Activated naive CD4-positive, alpha-beta T cell treated with anti-CD3 and anti-CD28 coated beads, Interleukin-2, amount 50 U/mL, for 16 hours (primary cell): ENCODE results near the gene VGLL4.

Source experiments
- DNase-seq: peaks from one replicate; pipeline ENCODE4 v3.0.0-alpha.2; 2020

VGLL4 gene

DNA sequence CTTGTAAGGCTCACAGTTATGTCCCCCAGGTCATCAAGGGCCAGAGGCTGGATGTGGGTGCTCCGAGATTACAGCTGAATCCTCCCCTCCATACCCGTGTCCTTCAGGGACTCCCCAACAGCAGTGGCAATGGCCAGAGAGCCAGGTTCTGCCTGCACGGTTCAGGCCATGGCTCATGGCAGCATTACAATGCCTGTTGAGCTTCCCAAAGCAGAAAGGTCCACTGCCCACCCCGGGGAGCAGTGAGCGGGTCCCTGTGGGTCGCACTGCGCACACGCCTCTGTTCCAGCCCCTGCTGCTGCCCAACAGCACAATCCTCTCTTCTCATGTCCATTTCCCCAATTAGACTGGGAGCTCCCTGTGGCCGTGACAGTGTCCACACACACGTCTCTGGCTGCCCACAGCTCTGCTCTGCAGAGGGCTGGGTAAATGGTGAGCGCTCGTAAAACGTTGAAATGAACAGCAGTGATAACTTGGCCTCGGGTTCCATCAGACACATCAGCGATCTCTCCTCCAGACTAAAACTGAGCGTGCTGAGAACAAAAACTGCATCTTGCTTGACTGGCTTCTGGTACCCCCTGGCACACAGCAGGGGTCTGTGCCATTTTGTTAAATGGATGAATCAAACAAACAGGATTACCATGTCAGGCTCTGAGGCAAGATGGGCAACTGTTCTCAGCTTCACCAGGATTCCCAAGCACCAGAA lies 80.4 kb downstream of the VGLL4 start:
- no peak for DNase-seq

DNA sequence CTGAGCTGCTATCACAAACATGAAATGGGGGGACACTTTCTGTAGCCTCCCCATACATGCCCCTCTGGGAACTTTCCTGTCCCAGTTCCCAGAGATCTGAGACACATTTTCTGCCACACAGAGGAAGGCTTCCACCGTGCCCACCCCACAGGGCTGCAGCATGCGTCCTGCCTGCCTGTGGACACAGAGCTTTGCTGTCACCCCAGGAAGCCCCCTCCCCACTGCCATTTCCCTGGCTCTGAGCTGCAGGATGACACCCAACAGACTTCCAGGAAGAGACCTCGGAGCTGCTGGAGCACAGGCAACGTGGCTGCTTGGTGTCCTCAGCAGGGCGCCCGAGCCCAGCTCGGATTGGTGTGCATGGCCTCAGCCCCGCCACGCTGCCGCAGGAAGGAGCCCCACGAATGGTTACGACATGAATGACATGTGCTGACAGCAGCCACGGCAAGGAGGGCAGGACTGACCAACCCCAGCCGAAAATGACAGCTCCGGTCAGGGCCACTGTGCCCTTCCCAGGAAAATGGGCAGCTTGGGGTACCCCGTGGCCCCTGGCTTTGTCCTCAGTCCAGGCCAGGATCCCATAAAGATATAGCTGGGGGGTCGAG lies 81.3 kb downstream of the VGLL4 start:
- no peak for DNase-seq

DNA sequence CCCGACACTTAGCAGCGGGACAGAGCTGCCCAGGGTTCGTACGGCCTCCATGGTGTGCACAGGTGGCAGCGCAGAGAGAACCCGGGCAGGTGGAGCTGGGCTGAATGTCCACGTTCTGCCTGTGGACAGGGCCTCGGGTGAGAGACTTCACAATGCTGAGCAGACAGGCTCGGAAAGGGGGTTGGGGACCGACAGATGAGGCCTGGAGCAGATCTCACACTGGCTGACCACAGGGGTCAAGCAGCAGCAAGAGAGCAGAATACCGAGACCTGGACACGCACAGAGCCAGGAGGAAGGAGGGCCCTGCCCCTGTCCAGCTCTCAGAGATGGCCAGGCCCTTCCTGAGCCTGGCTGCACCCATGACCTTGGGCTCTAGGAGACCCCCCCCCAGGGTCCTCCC lies 83.0 kb downstream of the VGLL4 start:
- no peak for DNase-seq

DNA sequence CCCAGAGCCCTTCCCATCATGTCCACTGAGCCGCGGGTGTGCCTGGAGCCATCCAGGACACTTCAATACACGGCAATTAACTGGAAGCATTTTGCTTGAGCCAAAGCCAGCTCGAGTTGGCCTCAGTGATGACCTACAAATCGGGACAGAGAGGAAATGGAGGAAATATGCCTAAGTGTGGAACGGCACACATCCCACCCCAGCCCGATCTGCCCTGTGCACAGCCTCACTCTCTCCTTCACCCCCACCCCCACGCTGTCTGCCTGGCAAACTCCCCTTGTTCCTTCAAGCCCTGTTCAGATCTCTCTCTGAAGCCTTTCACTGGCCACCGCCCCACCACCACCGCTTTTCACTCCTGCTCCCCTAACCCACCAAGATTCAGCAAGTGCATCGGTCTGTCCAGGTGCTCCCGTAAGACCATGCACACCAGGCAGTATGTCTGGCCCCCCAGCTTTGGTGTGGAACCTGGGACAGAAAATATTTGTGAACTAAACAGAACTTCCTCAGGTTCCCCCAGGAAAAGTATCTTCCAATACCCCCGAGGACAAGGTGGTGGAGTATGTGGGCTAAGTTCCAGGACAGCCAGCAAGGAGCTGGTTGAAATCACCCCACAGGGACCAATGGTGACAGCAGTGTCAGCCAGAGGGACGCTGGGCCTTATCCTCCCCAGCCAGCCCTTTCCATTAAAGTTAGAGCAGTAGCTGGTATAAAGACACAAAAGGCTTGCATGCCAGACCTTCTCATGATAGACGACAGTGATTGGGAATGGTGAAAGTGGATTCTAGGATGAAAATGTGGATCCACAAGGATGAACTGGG lies 83.7 kb downstream of the VGLL4 start:
- DNase-seq = no peak

DNA sequence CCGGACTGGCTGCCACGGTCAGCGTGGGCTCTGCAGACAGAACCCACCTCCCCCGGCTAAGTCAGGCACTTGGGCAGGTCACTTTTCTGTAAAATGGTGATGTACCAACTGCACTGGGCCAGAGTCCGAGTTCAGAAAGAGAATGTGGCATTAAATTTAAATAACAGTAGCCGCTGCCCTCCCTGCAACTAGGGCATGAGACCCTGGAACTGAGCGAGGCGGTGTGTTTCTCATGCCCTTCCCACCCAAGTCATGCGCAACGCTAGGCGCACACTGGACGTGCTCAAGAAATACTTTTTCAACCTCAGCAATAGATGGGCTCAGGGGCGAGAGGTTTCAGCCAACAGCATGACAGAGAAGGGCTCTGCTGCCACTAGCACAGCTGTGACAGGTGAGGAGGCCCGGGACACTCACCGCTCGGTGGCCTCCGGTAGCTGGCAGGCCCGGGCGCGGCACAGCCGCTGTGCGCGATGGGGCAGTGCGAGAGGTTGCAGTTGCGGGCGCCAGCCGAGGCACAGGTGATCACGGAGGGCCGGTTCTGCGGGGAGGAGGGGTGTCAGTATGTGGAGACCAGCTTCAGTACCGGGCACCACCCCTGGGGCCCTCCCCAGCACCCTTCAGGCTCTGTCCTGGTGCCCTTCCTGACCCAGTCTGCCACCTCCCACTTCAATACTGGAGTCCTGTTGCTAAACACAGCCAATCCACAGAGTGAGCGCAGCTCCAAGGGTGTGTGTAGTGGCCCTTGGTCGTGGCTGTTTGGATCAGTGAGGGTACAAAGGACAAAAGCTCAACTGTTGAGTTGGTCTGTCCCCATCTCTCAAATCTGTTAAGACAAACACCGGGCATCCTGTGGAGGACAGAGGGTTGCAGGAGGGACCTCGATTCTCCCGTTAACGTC lies 84.5 kb downstream of the VGLL4 start:
- DNase-seq = no peak

DNA sequence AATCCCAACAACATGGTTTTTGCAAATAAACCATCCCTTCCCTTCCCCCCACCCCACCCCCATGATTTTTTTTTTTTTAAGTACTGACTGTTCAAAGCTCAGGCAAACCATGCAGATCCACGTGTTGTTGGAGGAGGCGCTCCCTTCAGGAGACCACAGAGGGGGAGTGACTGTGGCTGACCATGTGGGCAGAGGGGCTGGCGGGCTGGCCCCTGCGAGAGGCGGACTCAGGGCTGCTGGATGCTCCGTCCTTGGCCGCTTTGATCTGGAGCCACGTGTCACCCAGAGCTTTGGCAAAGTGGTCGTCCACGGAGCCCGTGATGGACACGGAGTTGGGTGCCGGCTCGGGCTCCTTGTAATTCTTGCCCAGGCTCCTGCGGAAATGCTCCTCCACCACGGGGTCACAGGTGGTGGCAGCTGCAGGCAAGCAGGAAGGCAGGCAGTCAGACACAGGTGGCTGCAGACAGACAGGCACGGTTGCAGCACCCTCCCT lies 85.3 kb downstream of the VGLL4 start:
- DNase-seq = no peak

DNA sequence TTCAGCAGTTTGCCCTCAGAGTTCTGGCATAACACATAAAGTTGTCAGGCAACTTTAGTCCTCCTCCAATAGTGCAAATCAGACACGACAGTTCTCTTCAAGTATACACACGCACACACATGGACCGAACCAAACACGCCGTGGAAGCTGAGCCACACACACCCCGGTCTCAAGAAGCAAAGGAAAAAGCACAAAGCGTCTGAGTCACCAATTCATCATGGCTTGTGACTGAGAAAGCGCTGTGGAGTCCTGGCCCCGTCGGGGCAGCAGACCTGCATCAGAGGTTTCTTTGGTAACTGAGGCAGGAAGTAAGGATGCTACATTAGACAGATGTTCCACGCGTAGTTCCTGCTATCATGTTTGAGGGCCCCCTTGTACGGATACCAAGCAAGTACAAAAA lies 85.7 kb downstream of the VGLL4 start:
- DNase-seq = no peak

DNA sequence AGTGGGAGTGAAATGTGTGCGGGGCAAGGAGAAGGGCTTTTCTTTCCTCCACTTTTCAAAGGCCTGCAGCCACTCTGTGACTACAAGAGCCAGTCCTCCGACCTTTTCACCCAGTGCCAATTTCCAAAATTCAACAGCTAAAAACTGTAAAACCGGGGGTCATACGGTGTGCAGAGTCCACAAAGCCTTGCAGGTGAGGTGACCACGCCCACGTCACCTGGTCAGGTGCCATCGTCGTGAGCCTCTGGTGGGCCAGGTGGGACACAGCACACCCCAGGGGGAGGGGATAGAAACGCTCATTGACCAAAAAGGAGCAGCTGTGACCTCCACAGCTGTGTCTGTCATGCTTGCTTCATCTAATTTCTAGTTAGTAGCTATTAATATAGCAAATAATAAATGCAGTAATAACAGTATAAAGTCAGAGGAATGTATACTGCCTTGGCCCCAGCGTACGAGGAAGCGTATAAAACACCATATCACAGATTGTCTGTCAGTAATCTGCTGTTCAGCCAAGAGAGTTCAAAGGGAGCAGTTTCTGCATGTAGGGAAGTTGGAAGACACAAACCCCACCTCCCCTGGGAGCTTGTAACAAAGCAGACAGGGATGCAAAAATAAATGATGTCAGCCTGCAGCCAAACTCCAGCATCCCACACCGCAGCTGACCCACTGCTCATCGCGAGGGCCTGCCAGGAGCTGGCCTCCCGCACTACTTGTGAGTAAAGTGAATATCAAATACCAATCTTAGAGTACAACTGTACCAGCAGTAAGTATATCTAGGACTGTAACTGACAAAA lies 86.7 kb downstream of the VGLL4 start:
- DNase-seq = no peak

DNA sequence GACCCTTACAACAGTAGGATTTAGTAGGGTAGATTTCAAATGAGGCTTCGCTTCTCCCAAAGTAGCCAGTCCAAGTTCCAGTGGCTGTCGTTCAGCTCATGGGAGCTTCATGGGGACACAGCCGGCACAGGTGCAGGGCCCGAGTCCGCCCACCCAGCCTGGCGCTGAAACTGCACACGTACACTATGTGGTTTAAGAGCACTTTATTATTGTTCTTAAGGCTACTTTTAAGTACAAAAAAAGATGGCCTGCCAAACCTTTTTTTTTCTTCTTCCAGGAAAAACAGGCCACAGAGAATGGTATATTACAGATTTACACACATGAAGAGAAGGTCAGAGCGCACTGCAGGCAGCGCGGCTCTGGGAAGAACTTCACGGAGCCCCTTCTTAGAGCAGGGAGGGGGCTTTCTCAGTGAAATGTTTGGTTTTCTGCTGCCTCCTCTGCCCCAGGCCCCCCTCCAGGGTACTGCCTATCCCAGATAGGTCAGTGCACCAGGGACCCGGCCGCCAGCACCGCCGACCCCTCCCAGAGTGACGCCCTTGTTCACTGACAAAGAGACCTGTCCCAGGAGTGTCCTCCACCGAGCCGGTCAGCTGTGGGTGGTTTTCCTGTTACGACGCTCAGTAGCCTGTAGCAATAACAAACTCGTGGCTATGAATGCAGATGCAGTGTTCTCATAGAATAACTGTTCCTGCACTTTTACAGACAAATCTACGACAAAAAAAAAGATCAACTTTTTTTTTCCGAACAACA lies 87.7 kb downstream of the VGLL4 start:
- DNase-seq = no peak

DNA sequence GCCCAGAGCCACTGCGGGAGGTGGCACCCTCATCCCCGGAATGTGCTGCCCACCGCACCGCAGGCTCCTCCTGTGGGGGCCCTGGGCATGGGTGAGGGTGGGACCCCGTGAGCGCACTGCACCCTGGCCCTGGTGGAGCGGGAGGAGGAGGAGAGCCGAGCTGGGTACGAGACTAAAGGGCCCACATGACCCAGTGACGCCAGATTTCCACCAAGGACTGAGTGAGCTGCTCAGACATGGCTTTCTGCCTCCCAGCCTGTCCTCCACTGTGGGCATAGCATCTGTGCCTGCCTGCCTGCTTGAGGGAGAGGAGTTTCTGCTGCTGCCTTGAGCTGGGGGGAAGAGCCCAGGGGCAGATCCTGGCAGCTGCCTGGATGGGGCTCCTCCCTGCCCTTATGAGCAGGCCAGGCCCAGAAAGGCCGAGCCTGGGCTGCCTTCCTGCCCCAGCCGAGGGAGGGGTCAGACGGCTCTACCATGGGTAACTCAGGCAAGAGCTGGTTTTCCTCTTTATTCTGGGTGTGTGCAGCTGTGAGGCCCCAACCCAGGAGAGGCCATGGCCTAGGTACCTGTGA lies 88.4 kb downstream of the VGLL4 start:
- no peak for DNase-seq

DNA sequence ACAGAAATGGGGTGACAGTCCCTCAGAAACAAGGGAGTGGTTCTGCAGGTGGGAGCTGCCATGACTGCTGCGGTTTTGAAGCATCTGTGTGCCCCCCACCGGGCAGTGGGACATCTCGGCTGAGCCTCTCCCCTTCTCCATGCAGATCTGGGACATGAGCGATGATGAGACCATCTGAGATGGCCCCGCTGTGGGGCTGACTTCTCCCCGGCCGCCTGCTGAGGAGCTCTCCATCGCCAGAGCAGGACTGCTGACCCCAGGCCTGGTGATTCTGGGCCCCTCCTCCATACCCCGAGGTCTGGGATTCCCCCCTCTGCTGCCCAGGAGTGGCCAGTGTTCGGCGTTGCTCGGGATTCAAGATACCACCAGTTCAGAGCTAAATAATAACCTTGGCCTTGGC lies 89.0 kb downstream of the VGLL4 start:
- no peak for DNase-seq

DNA sequence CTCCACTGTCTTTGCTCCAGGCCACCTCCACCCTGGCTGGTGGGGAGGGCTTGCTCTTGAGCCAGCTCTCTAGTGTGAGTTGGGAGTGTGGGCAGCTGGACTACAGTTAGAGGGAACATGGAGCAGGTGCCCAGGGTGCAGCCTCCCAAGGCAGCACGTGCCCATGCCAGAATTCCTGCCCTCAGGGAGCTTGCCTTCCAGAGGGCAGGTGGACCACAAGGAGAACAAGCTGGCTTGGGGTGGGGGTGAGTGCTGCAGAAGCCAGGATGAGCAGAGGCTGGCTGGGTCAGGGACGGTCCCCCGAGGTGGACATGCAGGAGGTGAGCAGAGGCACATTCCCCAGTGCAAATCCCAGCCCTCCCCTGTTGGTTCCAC lies 89.5 kb downstream of the VGLL4 start:
- DNase-seq = no peak

DNA sequence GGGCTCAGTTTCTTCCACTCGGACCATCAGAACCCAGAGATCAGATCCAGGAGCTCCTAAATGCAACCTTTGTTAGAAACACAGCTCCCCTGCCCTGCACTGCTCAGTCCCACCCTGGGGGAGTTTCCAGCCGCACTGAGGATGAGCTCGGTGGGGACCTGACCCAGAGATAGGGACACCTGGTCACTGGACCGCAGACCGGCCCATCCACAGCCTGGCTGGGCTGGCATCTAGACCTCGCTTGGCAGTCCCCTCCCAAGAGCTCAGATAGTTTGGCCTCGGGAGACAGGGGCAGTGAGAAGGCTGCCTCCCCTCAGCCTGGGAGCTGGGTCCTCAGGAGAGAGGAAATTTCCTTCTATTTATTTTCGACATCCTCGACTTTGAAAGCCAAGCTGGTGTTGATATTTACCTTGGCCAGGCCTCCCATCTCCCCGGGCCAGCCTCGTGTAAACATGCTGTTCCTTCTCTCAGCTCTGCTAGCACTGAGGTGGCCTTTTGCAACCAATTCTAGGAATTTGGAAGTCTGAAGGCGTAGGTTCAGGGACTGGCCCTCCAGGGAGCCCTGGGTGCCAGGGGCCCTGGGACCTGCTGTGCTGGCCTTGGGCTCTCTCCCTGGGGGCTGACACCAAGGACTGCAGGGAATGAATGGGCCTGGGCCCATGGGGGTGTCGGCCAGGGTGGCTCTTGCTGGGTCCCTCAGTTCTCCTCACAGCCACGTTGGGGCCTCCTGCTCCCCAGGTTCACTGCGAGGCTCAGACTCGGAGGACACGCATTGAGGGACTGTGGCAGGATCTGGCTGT lies 90.1 kb downstream of the VGLL4 start:
- DNase-seq = no peak

DNA sequence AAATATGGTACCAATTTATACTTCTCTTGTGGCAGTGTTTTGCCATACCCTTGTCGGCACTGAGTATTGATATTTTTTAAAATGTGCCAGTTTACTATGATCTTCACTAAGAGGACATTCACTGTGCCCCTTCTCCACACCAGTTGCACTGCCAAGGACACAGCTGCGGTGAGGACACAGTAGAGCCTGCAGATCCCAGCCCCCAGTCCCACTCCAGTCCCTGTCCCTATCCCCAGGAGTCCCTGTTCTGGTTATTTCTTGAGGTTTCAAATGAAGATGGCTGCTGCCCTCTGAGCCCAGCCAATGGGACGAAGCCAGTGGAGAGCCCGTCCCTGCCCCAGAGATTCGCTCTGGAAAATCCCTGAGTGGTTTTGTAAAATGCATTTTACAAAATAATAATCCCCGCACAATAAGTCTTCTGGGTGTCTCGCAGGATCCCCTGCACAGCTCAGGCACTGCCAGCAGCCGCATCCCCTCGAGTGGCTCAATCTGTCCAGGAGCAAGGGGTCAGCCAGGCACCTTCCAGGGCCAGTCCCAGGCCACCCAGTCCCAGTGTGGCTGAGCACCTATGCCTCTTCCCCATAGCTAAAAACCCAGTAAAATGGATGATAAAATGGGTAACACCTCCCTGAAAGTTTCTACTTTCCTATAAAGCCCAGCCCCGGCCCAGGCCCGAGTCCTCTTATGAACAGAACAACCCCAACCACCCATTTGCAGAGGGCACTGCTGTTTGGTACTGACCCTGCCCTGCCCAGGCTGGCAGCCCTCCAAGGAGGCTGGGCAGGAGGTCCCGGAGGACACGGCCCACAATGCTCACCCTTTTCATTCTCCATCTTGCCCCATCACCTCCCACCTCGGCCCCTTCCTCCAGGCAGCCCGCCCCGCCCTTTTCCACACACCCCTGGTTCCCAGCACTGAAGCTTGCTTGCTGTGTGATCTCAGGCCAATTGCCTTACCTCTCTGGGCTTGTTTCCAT lies 91.1 kb downstream of the VGLL4 start:
- DNase-seq = no peak

DNA sequence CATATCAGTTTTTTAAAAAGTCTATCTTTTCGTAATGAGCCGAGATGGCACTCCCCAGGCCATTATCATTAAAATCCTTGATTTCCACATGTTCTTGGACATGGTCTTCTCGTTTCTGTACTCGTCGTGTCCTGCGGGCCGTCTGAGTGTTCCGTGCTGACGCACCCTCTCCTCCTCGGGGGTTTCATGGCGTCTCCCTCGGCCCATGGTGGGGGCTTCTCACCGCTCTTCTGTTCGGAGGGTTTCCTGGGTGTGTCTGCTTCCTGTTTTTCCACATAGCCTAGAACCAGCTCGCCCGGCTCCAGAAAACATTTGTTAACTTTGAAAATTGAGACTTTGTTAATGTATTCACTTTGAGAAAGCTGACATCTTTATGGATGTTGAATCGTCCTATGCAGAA lies 92.7 kb downstream of the VGLL4 start:
- no peak for DNase-seq

DNA sequence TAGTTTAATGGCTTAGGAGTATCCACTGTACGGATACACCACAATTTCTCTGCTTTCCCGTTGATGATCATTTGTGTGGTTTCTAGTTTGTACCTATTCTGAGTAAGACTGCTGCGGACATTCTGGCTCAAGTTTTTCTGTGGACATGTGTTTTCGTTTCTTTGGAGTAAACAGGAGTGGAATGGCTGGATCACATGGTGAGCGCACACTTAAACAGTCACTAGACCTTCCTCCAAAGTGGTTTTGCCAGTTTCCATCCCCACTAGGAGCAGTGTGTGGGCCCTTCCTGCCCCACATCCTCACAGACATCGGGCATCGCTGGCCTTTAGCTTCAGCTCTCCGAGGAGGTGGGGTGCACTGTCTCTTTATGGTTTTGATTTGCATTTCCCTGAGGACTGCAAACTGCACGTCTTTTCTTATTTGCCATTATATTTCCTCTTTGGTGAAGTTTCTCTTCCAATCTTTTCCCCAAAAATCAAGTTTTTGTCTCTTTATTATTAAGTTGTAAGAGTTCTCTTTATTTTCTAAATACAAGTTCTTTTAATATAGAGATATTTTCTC lies 94.1 kb downstream of the VGLL4 start:
- DNase-seq = no peak

DNA sequence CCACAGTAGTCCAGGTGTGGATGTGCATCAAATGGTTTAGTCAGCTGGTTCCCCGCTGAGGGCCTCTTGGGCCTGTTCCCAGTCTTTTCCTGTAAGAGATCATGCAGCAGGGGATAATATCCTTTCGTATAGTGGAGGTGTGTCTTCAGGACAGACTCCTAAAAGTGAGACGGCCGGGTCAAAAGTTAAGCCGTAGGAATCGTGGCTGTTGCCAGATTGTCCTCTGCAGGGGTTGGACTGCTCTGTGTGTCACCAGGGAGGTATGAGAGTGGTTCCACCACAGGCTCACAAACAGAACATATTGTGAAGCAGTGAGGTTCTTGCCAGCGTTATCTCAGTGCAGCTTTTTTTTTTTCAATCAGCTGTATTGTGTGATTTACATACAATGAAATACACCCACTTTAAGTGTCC lies 95.0 kb downstream of the VGLL4 start:
- no peak for DNase-seq

DNA sequence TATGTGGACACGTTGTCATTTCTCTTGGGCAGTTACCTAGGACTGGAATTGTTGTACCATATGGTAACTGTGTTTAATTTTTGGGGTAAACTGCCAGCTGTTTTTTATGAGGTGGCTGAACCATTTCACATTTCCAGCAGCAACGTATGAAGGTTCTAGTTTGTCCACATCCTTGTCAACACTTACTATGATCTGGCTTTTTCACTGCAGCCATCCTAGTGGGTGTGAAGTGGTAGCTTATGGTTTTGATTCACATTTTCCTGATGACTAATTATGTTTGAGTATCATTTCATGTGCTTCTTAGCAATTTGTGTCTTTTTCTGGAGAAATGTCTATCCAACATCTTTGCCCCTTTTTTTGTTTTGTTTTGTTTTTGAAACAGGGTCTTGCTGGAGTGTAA lies 96.2 kb downstream of the VGLL4 start:
- no peak for DNase-seq
